Central memory CD8-positive, alpha-beta T cell (primary cell): ENCODE results near the gene WRAP53.
A peak's percentile ranks its signal among the peaks of the same experiment; 100 is the strongest.

Experiments
- ATAC-seq: fragments of 150-1000 bp; cut with Tn5 transposase; replicated peaks from 2 replicates; pipeline ENCODE4 v1.10.0; 2022; ENCODE audit warnings: mild to moderate bottlenecking, moderate FRiP score, moderate number of reproducible peaks; ENCODE audit not compliant: poor library complexity, severe bottlenecking; ENCODE audit errors: extremely low read depth
- DNase-seq, 2 donors: peaks; one replicate each; pipeline ENCODE4 v3.0.0; 2021; ENCODE audit warnings: low spot score in 2 of 2
- H3K27ac Mint-ChIP-seq: one replicate; pipeline ENCODE4 v1.8.0; 2022; ENCODE audit warnings: low read depth, mild to moderate bottlenecking, moderate library complexity, mixed read lengths
- H3K27me3 Mint-ChIP-seq: one replicate; pipeline ENCODE4 v1.8.0; 2022; ENCODE audit warnings: mixed read lengths
- H3K36me3 Mint-ChIP-seq: one replicate; pipeline ENCODE4 v1.8.0; 2022; ENCODE audit warnings: mild to moderate bottlenecking, moderate library complexity, mixed read lengths; ENCODE audit not compliant: insufficient read depth
- H3K4me1 Mint-ChIP-seq: one replicate; pipeline ENCODE4 v1.8.0; 2022; ENCODE audit warnings: mixed read lengths
- H3K4me3 Mint-ChIP-seq: one replicate; pipeline ENCODE4 v1.8.0; 2022; ENCODE audit warnings: mild to moderate bottlenecking, moderate library complexity, mixed read lengths
- H3K9me3 Mint-ChIP-seq: one replicate; pipeline ENCODE4 v1.8.0; 2022; ENCODE audit warnings: mixed read lengths

Gene WRAP53

GRCh38 chr17:7655541-7655840 lies 32.8 kb upstream of the WRAP53 start:
- Mint-ChIP-seq H3K27ac (no peak overlapping the region), H3K4me1 (peaks cover 9% of the 10 kb centered on the region), H3K9me3 (no peaks in the 10 kb centered on the region), H3K4me3 (no peak overlapping the region), H3K36me3 (peaks cover 3% of the 10 kb centered on the region), H3K27me3 (peaks cover 49% of the 10 kb centered on the region)
- ATAC-seq, result no peak
- no peak for DNase-seq

- peaks cover under 1% of the 10 kb centered on the region for H3K36me3 Mint-ChIP-seq
- DNase-seq (no peak), ATAC-seq (no peak)
- H3K27ac Mint-ChIP-seq, result no peak overlapping the region
- no peaks in the 10 kb centered on the region for H3K4me1 Mint-ChIP-seq
- H3K9me3 Mint-ChIP-seq, result no peaks in the 10 kb centered on the region
- peaks cover 37% of the 10 kb centered on the region for H3K27me3 Mint-ChIP-seq
- H3K4me3 Mint-ChIP-seq, result no peak overlapping the region
Observed at GRCh38 chr17:7656958-7657609, 31.2 kb upstream of the WRAP53 start.

- Mint-ChIP-seq H3K4me1 (no peaks in the 10 kb centered on the region), H3K4me3 (no peak overlapping the region), H3K27me3 (no peaks in the 10 kb centered on the region), H3K36me3 (peaks cover 43% of the 10 kb centered on the region), H3K27ac (no peak overlapping the region), H3K9me3 (no peaks in the 10 kb centered on the region)
- ATAC-seq (no peak), DNase-seq (no peak)
Observed at GRCh38 chr17:7667656-7668406, 20.4 kb upstream of the WRAP53 start.

- ATAC-seq (no peak), DNase-seq (no peak)
- H3K4me1 Mint-ChIP-seq, result no peaks in the 10 kb centered on the region
- H3K9me3 Mint-ChIP-seq, result peaks cover 2% of the 10 kb centered on the region
- no peak overlapping the region for H3K27ac Mint-ChIP-seq
- H3K4me3 Mint-ChIP-seq, result no peak overlapping the region
- H3K36me3 Mint-ChIP-seq, result peaks cover 49% of the 10 kb centered on the region
- no peaks in the 10 kb centered on the region for H3K27me3 Mint-ChIP-seq
Observed at GRCh38 chr17:7668482-7668881, 19.8 kb upstream of the WRAP53 start.

GRCh38 chr17:7673239-7673638 lies 15.0 kb upstream of the WRAP53 start:
- H3K27ac Mint-ChIP-seq, result no peak overlapping the region
- H3K9me3 Mint-ChIP-seq, result peaks cover 8% of the 10 kb centered on the region
- no peak for ATAC-seq
- DNase-seq, result no peak
- peaks cover 8% of the 10 kb centered on the region for H3K4me1 Mint-ChIP-seq
- H3K36me3 Mint-ChIP-seq, result peaks cover 49% of the 10 kb centered on the region
- no peak overlapping the region for H3K4me3 Mint-ChIP-seq
- H3K27me3 Mint-ChIP-seq, result no peaks in the 10 kb centered on the region

- ATAC-seq (no peak), DNase-seq (no peak)
- peaks cover 47% of the 10 kb centered on the region for H3K36me3 Mint-ChIP-seq
- H3K4me3 Mint-ChIP-seq, result no peak overlapping the region
- peaks cover 8% of the 10 kb centered on the region for H3K4me1 Mint-ChIP-seq
- no peaks in the 10 kb centered on the region for H3K27me3 Mint-ChIP-seq
- H3K27ac Mint-ChIP-seq, result no peak overlapping the region
- peaks cover 8% of the 10 kb centered on the region for H3K9me3 Mint-ChIP-seq
Observed at GRCh38 chr17:7674934-7675333, 13.3 kb upstream of the WRAP53 start.

- peaks cover 8% of the 10 kb centered on the region for H3K4me1 Mint-ChIP-seq
- H3K36me3 Mint-ChIP-seq, result peaks cover 40% of the 10 kb centered on the region
- ATAC-seq (no peak), DNase-seq (no peak)
- H3K27ac Mint-ChIP-seq, result no peak overlapping the region
- no peaks in the 10 kb centered on the region for H3K27me3 Mint-ChIP-seq
- H3K9me3 Mint-ChIP-seq, result peaks cover 8% of the 10 kb centered on the region
- H3K4me3 Mint-ChIP-seq, result no peak overlapping the region
Observed at GRCh38 chr17:7676533-7676932, 11.7 kb upstream of the WRAP53 start.

- no peak for DNase-seq
- Mint-ChIP-seq H3K4me1 (peaks cover 10% of the 10 kb centered on the region), H3K36me3 (peaks cover 34% of the 10 kb centered on the region), H3K27me3 (no peaks in the 10 kb centered on the region), H3K9me3 (peaks cover 8% of the 10 kb centered on the region), H3K27ac (no peak overlapping the region), H3K4me3 (no peak overlapping the region)
- no peak for ATAC-seq
Observed at GRCh38 chr17:7677388-7678067, 10.7 kb upstream of the WRAP53 start.

GRCh38 chr17:7684851-7685532 lies 3.3 kb upstream of the WRAP53 start:
- Mint-ChIP-seq H3K9me3 (no peaks in the 10 kb centered on the region), H3K36me3 (peaks cover 43% of the 10 kb centered on the region), H3K4me1 (peaks cover 53% of the 10 kb centered on the region), H3K27ac (peak overlapping the region; percentile 100), H3K27me3 (no peaks in the 10 kb centered on the region), H3K4me3 (peak overlapping the region; percentile 89)
- DNase-seq (no peak), ATAC-seq (no peak)

- Mint-ChIP-seq H3K27ac (peak overlapping the region; percentile 100), H3K9me3 (no peaks in the 10 kb centered on the region), H3K4me3 (peak overlapping the region; percentile 89), H3K36me3 (peaks cover 43% of the 10 kb centered on the region), H3K27me3 (no peaks in the 10 kb centered on the region), H3K4me1 (peaks cover 57% of the 10 kb centered on the region)
- ATAC-seq, result peak; percentile 63
- DNase-seq, result peak; percentile 77 to 90
Observed at GRCh38 chr17:7685533-7686221, 2.6 kb upstream of the WRAP53 start.

- peak overlapping the region; percentile 100 for H3K27ac Mint-ChIP-seq
- H3K4me3 Mint-ChIP-seq, result peak overlapping the region; percentile 89
- no peaks in the 10 kb centered on the region for H3K9me3 Mint-ChIP-seq
- H3K36me3 Mint-ChIP-seq, result peaks cover 41% of the 10 kb centered on the region
- ATAC-seq (peak; percentile 38), DNase-seq (peak; percentile 75 to 86)
- H3K27me3 Mint-ChIP-seq, result no peaks in the 10 kb centered on the region
- peaks cover 57% of the 10 kb centered on the region for H3K4me1 Mint-ChIP-seq
Observed at GRCh38 chr17:7686222-7687071, 1.8 kb upstream of the WRAP53 start.
